HEK293 (cell line): ENCODE results near the gene STARD3.

Experiments used
- GLI4 ChIP-seq: fragments of 450-650 bp; formaldehyde crosslinking; IDR thresholded peaks from 2 replicates; pipeline ENCODE4 v1.5.1; 2016; ENCODE audit warnings: missing biosample characterization, missing genetic modification characterization
- HOXC10 ChIP-seq: sonication (generic); formaldehyde crosslinking; IDR thresholded peaks from 2 replicates; pipeline ENCODE4 v1.8.1; 2023; ENCODE audit warnings: mild to moderate bottlenecking, missing genetic modification reagents
- HOXD13 ChIP-seq: sonication (generic); formaldehyde crosslinking; IDR thresholded peaks from 2 replicates; pipeline ENCODE4 v1.8.0; 2022; ENCODE audit warnings: missing genetic modification reagents, borderline replicate concordance
- KLF8 ChIP-seq: fragments of 450-650 bp; formaldehyde crosslinking; IDR thresholded peaks from 2 replicates; pipeline ENCODE4 v1.5.1; 2016; ENCODE audit warnings: missing biosample characterization, missing genetic modification characterization
- SCRT1 ChIP-seq: fragments of 450-650 bp; formaldehyde crosslinking; IDR thresholded peaks from 2 replicates; pipeline ENCODE4 v1.5.1; 2016; ENCODE audit warnings: missing biosample characterization, missing genetic modification characterization, borderline replicate concordance
- SCRT2 ChIP-seq: fragments of 450-650 bp; formaldehyde crosslinking; IDR thresholded peaks from 2 replicates; pipeline ENCODE4 v1.5.1; 2016; ENCODE audit warnings: missing biosample characterization, missing genetic modification characterization
- WT1 ChIP-seq: fragments of 450-650 bp; formaldehyde crosslinking; IDR thresholded peaks from 2 replicates; pipeline ENCODE4 v1.5.1; 2016; ENCODE audit warnings: missing biosample characterization, missing genetic modification characterization
- YY2 ChIP-seq: fragments of 450-650 bp; formaldehyde crosslinking; IDR thresholded peaks from 2 replicates; pipeline ENCODE4 v1.5.1; 2016; ENCODE audit warnings: missing biosample characterization, missing genetic modification characterization
- ZBTB1 ChIP-seq: fragments of 450-650 bp; formaldehyde crosslinking; IDR thresholded peaks from 2 replicates; pipeline ENCODE4 v1.5.1; 2016; ENCODE audit warnings: missing biosample characterization, missing genetic modification characterization
- ZBTB21 ChIP-seq: fragments of 450-650 bp; formaldehyde crosslinking; IDR thresholded peaks from 2 replicates; pipeline ENCODE4 v1.5.1; 2017; ENCODE audit warnings: missing biosample characterization, missing genetic modification characterization
- ZEB2 ChIP-seq: fragments of 450-650 bp; formaldehyde crosslinking; IDR thresholded peaks from 2 replicates; pipeline ENCODE4 v1.5.1; 2016; ENCODE audit warnings: missing biosample characterization, missing genetic modification characterization
- ZNF138 ChIP-seq: fragments of 450-650 bp; formaldehyde crosslinking; IDR thresholded peaks from 2 replicates; pipeline ENCODE4 v1.5.1; 2016; ENCODE audit warnings: missing biosample characterization, missing genetic modification characterization, borderline replicate concordance
- ZNF169 ChIP-seq: fragments of 450-650 bp; formaldehyde crosslinking; IDR thresholded peaks from 2 replicates; pipeline ENCODE4 v1.5.1; 2016; ENCODE audit warnings: missing biosample characterization, missing genetic modification characterization
- ZNF266 ChIP-seq: fragments of 450-650 bp; formaldehyde crosslinking; IDR thresholded peaks from 2 replicates; pipeline ENCODE4 v1.5.1; 2016; ENCODE audit warnings: missing biosample characterization, missing genetic modification characterization, low read depth
- ZNF302 ChIP-seq: fragments of 450-650 bp; formaldehyde crosslinking; IDR thresholded peaks from 2 replicates; pipeline ENCODE4 v1.5.1; 2016; ENCODE audit warnings: missing biosample characterization, missing genetic modification characterization, low read depth
- ZNF341 ChIP-seq: fragments of 450-650 bp; formaldehyde crosslinking; IDR thresholded peaks from 2 replicates; pipeline ENCODE4; 2016; ENCODE audit warnings: low read depth, missing biosample characterization, missing genetic modification characterization
- ZNF48 ChIP-seq: fragments of 450-650 bp; formaldehyde crosslinking; IDR thresholded peaks from 2 replicates; pipeline ENCODE4 v1.5.1; 2016; ENCODE audit warnings: missing biosample characterization, missing genetic modification characterization
- ZNF514 ChIP-seq: fragments of 450-650 bp; formaldehyde crosslinking; IDR thresholded peaks from 2 replicates; pipeline ENCODE4 v1.5.1; 2016; ENCODE audit warnings: missing biosample characterization, missing genetic modification characterization
- ZNF529 ChIP-seq: fragments of 450-650 bp; formaldehyde crosslinking; IDR thresholded peaks from 2 replicates; pipeline ENCODE4 v1.5.1; 2017; ENCODE audit warnings: missing genetic modification characterization, missing biosample characterization; ENCODE audit not compliant: insufficient replicate concordance
- ZNF530 ChIP-seq: fragments of 450-650 bp; formaldehyde crosslinking; IDR thresholded peaks from 2 replicates; pipeline ENCODE4 v1.5.1; 2016; ENCODE audit warnings: low read depth, missing biosample characterization, missing genetic modification characterization
- ZNF560 ChIP-seq: fragments of 450-650 bp; formaldehyde crosslinking; IDR thresholded peaks from 2 replicates; pipeline ENCODE4 v1.5.1; 2017; ENCODE audit warnings: missing biosample characterization, missing genetic modification characterization, borderline replicate concordance
- ZNF610 ChIP-seq: fragments of 450-650 bp; formaldehyde crosslinking; IDR thresholded peaks from 2 replicates; pipeline ENCODE4 v1.5.1; 2016; ENCODE audit warnings: missing biosample characterization, missing genetic modification characterization, borderline replicate concordance
- ZNF629 ChIP-seq: fragments of 450-650 bp; formaldehyde crosslinking; IDR thresholded peaks from 2 replicates; pipeline ENCODE4 v1.5.1; 2017; ENCODE audit warnings: missing biosample characterization, missing genetic modification characterization
- ZNF660 ChIP-seq: fragments of 450-650 bp; IDR thresholded peaks from 2 replicates; pipeline ENCODE4 v1.5.1; 2018; ENCODE audit warnings: missing biosample characterization, mild to moderate bottlenecking, missing genetic modification characterization
- ZNF677 ChIP-seq: fragments of 450-650 bp; IDR thresholded peaks from 2 replicates; pipeline ENCODE4 v1.5.0; 2018; ENCODE audit warnings: missing biosample characterization, mild to moderate bottlenecking, missing genetic modification characterization, moderate library complexity
- ZNF785 ChIP-seq: fragments of 450-650 bp; formaldehyde crosslinking; IDR thresholded peaks from 2 replicates; pipeline ENCODE4 v1.5.1; 2016; ENCODE audit warnings: missing biosample characterization, missing genetic modification characterization
- ZNF792 ChIP-seq: fragments of 450-650 bp; formaldehyde crosslinking; IDR thresholded peaks from 2 replicates; pipeline ENCODE4 v1.5.1; 2016; ENCODE audit warnings: missing biosample characterization, missing genetic modification characterization
- TF ChIP-seq, protein P1 (sequence below): fragments of 450-650 bp; formaldehyde crosslinking; IDR thresholded peaks from 2 replicates; pipeline ENCODE4; 2016; ENCODE audit warnings: missing biosample characterization, missing genetic modification characterization
- TF ChIP-seq, protein P2 (sequence below): fragments of 450-650 bp; formaldehyde crosslinking; IDR thresholded peaks from 2 replicates; pipeline ENCODE4 v1.5.1; 2017; ENCODE audit warnings: missing biosample characterization, missing genetic modification characterization
- TF ChIP-seq, protein P3 (sequence below): fragments of 450-650 bp; formaldehyde crosslinking; IDR thresholded peaks from 2 replicates; pipeline ENCODE4 v1.5.1; 2017; ENCODE audit warnings: missing biosample characterization, mild to moderate bottlenecking, missing genetic modification characterization, moderate library complexity
- TF ChIP-seq, protein P4 (sequence below): fragments of 450-650 bp; formaldehyde crosslinking; IDR thresholded peaks from 2 replicates; pipeline ENCODE4 v1.5.1; 2017; ENCODE audit warnings: missing biosample characterization, missing genetic modification characterization
- TF ChIP-seq, protein P5 (sequence below): fragments of 450-650 bp; formaldehyde crosslinking; IDR thresholded peaks from 2 replicates; pipeline ENCODE4 v1.5.1; 2016; ENCODE audit warnings: missing biosample characterization, missing genetic modification characterization

Gene STARD3

DNA sequence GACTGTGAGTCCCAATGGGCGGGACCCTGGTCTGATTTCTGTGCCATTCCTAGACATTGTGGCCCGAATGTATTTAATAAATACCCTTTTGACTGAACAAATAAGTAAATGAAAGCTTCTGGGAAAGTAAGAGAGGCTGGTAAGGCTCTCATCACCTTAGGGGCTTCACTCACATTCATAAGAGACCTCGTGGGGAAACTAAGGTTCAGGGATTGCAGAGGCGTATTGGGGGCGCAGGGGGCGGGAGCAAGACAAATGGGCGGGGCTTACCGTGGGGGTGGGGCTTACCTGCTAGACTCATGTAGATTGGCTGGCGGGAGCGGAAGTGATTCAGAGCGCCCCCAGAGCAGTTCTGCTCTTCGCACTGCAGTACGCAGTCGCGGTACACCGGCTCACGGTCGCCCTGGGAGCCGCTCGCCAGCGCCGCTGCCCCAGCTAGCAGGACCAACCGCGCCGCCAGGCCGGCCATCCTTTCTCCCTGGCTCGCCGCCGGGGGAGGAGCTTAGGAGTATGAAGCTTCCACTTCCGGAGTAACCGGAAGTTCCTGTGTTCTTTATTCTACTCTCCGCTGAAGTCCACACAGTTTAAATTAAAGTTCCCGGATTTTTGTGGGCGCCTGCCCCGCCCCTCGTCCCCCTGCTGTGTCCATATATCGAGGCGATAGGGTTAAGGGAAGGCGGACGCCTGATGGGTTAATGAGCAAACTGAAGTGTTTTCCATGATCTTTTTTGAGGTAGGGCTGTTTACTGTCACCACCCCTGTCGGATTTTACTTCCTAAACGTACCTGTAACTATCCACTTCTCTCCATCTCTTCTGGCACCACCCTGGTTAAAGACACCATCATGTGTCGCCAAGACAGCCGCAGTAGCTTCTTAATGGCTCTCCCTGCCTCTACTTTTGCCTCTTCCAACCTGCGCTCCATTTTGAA, 50.9 kb downstream of the STARD3 start, which contains the start of gene PGAP3 (continued):
- TF ChIP-seq ZNF169 (tag by site-specific recombination) (no peak), YY2 (tag by site-specific recombination) (no peak), ZNF660 (tag by site-specific recombination) (peak; percentile 89; the same call in 1 of the 2 replicates), ZNF514 (tag by site-specific recombination) (no peak), ZBTB1 (tag by site-specific recombination) (no peak), SCRT2 (tag by site-specific recombination) (peak; percentile 46; the same call in 1 of the 2 replicates), ZEB2 (peak; percentile 63), ZNF785 (tag by site-specific recombination) (no peak), WT1 (tag by site-specific recombination) (no peak), ZNF529 (no peak), ZNF792 (tag by site-specific recombination) (no peak), HOXD13 (CRISPR knock-in tag) (no peak), ZNF677 (no peak), ZNF302 (no peak), HOXC10 (peak; percentile 35; the same call in 1 of the 2 replicates), ZNF341 (tag by site-specific recombination) (peak; percentile 44), ZNF610 (tag by site-specific recombination) (peak; percentile 53; the same call in 1 of the 2 replicates), ZBTB21 (tag by site-specific recombination) (peak; percentile 11; the same call in 1 of the 2 replicates), ZNF560 (tag by site-specific recombination) (no peak), GLI4 (no peak), ZNF48 (no peak), SCRT1 (no peak), ZNF629 (tag by site-specific recombination) (peak; percentile 56; the same call in 1 of the 2 replicates), ZNF530 (tag by site-specific recombination) (no peak), KLF8 (tag by site-specific recombination) (peak; percentile 53; the same call in 1 of the 2 replicates), ZNF138 (tag by site-specific recombination) (no peak), ZNF266 (no peak)
- TF ChIP-seq, protein P1, sequence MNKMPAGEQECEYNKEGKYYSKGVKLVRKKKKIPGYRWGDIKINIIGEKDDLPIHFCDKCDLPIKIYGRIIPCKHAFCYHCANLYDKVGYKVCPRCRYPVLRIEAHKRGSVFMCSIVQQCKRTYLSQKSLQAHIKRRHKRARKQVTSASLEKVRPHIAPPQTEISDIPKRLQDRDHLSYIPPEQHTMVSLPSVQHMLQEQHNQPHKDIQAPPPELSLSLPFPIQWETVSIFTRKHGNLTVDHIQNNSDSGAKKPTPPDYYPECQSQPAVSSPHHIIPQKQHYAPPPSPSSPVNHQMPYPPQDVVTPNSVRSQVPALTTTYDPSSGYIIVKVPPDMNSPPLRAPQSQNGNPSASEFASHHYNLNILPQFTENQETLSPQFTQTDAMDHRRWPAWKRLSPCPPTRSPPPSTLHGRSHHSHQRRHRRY: no peak
- TF ChIP-seq, protein P2, sequence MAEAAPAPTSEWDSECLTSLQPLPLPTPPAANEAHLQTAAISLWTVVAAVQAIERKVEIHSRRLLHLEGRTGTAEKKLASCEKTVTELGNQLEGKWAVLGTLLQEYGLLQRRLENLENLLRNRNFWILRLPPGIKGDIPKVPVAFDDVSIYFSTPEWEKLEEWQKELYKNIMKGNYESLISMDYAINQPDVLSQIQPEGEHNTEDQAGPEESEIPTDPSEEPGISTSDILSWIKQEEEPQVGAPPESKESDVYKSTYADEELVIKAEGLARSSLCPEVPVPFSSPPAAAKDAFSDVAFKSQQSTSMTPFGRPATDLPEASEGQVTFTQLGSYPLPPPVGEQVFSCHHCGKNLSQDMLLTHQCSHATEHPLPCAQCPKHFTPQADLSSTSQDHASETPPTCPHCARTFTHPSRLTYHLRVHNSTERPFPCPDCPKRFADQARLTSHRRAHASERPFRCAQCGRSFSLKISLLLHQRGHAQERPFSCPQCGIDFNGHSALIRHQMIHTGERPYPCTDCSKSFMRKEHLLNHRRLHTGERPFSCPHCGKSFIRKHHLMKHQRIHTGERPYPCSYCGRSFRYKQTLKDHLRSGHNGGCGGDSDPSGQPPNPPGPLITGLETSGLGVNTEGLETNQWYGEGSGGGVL (tag by site-specific recombination): no peak
- TF ChIP-seq, protein P3, sequence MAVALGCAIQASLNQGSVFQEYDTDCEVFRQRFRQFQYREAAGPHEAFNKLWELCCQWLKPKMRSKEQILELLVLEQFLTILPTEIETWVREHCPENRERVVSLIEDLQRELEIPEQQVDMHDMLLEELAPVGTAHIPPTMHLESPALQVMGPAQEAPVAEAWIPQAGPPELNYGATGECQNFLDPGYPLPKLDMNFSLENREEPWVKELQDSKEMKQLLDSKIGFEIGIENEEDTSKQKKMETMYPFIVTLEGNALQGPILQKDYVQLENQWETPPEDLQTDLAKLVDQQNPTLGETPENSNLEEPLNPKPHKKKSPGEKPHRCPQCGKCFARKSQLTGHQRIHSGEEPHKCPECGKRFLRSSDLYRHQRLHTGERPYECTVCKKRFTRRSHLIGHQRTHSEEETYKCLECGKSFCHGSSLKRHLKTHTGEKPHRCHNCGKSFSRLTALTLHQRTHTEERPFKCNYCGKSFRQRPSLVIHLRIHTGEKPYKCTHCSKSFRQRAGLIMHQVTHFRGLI (tag by site-specific recombination): peak; percentile 29; the same call in 1 of the 2 replicates
- TF ChIP-seq, protein P4, sequence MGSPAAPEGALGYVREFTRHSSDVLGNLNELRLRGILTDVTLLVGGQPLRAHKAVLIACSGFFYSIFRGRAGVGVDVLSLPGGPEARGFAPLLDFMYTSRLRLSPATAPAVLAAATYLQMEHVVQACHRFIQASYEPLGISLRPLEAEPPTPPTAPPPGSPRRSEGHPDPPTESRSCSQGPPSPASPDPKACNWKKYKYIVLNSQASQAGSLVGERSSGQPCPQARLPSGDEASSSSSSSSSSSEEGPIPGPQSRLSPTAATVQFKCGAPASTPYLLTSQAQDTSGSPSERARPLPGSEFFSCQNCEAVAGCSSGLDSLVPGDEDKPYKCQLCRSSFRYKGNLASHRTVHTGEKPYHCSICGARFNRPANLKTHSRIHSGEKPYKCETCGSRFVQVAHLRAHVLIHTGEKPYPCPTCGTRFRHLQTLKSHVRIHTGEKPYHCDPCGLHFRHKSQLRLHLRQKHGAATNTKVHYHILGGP (tag by site-specific recombination): no peak
- TF ChIP-seq, protein P5, sequence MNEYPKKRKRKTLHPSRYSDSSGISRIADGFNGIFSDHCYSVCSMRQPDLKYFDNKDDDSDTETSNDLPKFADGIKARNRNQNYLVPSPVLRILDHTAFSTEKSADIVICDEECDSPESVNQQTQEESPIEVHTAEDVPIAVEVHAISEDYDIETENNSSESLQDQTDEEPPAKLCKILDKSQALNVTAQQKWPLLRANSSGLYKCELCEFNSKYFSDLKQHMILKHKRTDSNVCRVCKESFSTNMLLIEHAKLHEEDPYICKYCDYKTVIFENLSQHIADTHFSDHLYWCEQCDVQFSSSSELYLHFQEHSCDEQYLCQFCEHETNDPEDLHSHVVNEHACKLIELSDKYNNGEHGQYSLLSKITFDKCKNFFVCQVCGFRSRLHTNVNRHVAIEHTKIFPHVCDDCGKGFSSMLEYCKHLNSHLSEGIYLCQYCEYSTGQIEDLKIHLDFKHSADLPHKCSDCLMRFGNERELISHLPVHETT (tag by site-specific recombination): no peak
